AG09309 (cell line): ENCODE results near the gene FSD2.

Experiments used
- DNase-seq: peaks from one replicate; pipeline ENCODE4 v3.0.0-alpha.2; 2010; ENCODE audit warnings: low read depth
- H3K4me3 ChIP-seq: 2 replicates; pipeline ENCODE4 v1.5.1; 2011; ENCODE audit warnings: mild to moderate bottlenecking, low read depth, low read length, moderate library complexity; ENCODE audit not compliant: control insufficient read depth
- TF ChIP-seq, protein P1 (sequence below): IDR thresholded peaks from 2 replicates; pipeline ENCODE4 v1.5.1; 2011; ENCODE audit warnings: mild to moderate bottlenecking, low read depth, low read length, inconsistent platforms; ENCODE audit not compliant: insufficient read depth, control insufficient read depth; ENCODE audit errors: missing control alignments

FSD2 gene

GRCh38 chr15:82849556-82850512, 44.0 kb upstream of the FSD2 start:
- H3K4me3 ChIP-seq, result no peak overlapping the region
- peak; percentile 55 for DNase-seq

GRCh38 chr15:82848241-82848993, 42.5 kb upstream of the FSD2 start:
- TF ChIP-seq, protein P1, sequence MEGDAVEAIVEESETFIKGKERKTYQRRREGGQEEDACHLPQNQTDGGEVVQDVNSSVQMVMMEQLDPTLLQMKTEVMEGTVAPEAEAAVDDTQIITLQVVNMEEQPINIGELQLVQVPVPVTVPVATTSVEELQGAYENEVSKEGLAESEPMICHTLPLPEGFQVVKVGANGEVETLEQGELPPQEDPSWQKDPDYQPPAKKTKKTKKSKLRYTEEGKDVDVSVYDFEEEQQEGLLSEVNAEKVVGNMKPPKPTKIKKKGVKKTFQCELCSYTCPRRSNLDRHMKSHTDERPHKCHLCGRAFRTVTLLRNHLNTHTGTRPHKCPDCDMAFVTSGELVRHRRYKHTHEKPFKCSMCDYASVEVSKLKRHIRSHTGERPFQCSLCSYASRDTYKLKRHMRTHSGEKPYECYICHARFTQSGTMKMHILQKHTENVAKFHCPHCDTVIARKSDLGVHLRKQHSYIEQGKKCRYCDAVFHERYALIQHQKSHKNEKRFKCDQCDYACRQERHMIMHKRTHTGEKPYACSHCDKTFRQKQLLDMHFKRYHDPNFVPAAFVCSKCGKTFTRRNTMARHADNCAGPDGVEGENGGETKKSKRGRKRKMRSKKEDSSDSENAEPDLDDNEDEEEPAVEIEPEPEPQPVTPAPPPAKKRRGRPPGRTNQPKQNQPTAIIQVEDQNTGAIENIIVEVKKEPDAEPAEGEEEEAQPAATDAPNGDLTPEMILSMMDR, result no peak
- H3K4me3 ChIP-seq, result no peak overlapping the region
- DNase-seq, result no peak

More at GRCh38 chr15:82849556-82850512, 44.0 kb upstream of the FSD2 start:
- TF ChIP-seq, protein P1, result peak; percentile 72

GRCh38 chr15:82847703-82848102, 41.8 kb upstream of the FSD2 start:
- TF ChIP-seq, protein P1, result no peak
- DNase-seq, result no peak
- H3K4me3 ChIP-seq, result no peak overlapping the region

GRCh38 chr15:82846621-82847020, 40.8 kb upstream of the FSD2 start:
- TF ChIP-seq, protein P1, result no peak
- no peak for DNase-seq

GRCh38 chr15:82845686-82846085, 39.8 kb upstream of the FSD2 start:
- TF ChIP-seq, protein P1, result no peak
- no peak overlapping the region for H3K4me3 ChIP-seq

More at GRCh38 chr15:82846621-82847020, 40.8 kb upstream of the FSD2 start:
- H3K4me3 ChIP-seq, result no peak overlapping the region

DNA sequence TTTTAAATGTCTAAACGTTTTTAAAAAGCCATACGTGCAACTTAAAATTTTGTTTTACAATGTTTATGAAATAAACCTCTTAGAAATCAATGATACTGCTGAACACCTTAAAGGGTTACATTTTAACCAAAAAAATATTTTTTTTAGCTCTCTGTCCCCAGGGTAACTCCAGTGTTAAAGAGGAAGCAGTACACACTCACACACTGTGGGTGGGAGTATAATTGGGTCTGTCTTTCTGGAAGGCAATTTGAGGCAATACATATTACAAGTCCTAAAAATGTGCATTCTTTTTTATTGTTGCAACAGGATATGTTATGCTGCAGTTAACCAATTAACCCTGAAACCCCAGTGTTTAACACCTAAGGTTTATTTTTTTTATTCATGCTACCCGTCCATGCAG, 37.7 kb upstream of the FSD2 start:
- TF ChIP-seq, protein P1, result no peak
- H3K4me3 ChIP-seq, result no peak overlapping the region
- DNase-seq, result no peak

More at GRCh38 chr15:82845686-82846085, 39.8 kb upstream of the FSD2 start:
- no peak for DNase-seq
